ENCODE data around the gene API5.
A peak's percentile ranks its signal among the peaks of the same experiment; 100 is the strongest.
"Not testable (repeated sequence)": the region's sequence is repeated elsewhere in the genome, so short reads cannot be mapped to it uniquely, and the experiment has no call there.

API5 gene

DNA sequence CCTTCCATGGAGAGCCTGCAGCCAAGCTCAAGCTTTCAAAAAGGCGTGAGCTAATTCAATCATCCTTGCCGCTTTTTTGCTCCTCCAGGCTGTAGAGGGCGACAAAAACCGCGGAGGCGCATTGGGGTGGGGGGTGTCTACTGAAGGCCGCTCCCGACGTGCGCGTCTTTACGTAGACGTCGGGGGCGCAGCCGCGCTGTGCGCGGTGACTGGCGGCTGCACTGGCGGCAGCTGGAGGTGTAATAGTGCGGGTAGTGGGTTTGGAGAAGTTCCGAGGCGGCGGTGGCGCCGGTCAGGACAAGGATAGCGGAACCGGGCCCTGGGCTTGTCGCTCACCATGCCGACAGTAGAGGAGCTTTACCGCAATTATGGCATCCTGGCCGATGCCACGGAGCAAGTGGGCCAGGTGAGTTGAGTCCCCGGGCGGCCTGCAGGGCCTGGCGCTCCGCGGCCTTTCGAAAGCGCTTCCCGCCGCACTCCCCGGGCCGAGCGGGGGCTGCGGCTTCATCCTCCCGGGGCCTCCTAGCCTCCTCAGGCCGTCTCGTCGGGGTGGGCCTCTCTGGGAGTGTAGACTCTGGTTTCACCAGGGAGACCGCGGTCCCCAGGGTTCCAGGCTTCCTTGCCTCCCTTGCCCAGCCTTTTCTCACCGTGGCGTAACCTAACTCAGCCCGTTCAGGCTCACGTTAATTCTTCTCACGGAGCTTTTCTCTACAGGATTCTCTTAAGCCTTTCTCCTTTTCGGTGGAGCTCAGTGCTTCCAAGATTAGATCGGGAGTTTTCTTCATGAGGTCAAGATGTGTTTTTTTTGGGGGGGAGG lies at the start of gene API5:
API5 (plus strand) TSS at position 206 of the 817 bp plus-strand sequence; CDS start at position 338, 132 bp downstream.
- peak; percentile 85 to 92 for DNase-seq (ENCODE audit: low read depth in 1 of 2, low spot score in 1 of 2)

DNA sequence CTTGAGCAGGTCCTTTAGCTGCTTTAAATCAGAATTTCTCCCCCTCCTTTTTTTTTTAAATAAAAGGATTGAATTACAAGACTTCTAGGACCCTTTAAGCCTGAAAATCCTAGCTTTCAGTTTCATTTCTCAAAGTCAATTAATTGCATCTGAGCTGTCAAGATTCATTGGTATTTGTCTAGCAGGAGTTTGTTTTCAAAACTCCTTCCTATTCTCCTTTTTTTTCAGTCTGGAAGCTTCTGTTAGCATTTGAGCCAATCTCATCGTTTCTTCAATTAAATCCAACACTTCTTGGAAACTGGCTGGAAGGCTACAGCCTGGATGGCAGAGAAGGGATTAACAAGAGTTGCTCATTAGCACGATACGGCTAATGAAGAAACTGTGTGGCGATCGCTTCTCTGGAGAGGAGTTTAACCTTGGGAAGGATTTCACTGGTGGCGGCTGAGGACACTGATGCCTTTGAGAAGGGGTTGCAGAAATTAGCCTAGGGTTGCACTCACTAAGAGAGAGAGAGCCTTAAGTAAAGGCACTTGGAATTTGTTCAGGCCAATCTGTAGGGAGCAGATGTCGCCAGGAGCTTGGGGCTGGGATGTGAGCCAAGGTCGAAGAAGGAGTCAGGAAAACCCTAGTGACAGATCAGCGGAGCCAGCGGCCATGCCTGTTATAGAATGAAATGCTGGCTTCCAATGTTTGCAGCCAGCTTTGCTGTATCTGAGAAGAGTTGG lies 43.8 kb upstream of the API5 start:
- no peak for DNase-seq (ENCODE audit: low read depth in 1 of 2, low spot score in 1 of 2)

DNA sequence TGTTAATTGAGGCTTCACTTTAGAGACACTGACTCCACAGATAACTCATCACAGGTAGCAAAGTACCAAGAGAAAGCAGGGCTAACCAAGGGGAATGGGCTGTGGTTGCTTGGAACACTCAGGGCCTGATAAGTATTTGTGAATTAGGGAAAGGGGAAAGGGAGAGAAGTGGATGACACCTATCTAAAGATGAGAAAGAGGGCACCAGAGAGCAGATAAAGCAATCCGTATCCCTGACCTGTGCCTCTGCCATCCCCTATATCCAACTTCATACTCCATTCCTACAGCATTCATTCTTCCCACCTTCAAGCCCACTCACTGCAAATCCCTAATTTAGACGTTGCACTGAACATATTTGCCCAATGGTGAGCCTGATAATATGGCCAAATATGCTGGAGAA lies 43.0 kb upstream of the API5 start:
- no peak for DNase-seq (ENCODE audit: low read depth in 1 of 2, low spot score in 1 of 2)

DNA sequence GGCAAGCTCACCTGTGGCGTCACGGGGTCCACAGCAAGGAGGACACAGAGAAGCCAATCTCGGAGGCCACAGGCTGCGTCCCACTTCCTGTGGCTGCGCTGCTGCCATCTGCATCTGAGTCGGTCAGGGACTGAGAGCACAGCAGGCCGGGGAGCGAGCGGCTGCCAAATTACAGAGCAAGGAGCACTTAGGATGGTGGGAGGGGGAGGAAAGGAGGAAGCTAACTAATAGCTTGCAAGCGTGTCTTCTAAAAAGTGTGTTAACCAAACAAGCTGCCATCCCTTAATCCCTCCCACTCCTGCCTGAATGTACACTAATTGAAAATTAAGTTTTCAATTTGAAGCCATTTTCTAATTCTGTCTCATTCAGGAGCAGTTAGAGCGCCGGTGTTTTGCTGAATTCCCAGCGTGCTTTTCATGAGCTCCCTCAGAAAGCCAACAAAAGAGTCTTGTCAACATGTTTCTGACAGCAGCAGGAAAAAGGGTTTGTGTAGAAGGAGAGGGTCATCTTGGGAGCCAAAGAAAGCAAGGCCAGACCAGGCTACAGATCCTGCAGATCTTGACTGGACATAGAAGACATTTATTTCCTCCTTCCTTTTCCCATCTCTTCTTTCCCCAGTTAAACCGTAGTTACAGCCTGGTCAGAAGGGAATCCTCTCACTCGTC lies 42.4 kb upstream of the API5 start:
- no peak for DNase-seq (ENCODE audit: low read depth in 1 of 2, low spot score in 1 of 2)

DNA sequence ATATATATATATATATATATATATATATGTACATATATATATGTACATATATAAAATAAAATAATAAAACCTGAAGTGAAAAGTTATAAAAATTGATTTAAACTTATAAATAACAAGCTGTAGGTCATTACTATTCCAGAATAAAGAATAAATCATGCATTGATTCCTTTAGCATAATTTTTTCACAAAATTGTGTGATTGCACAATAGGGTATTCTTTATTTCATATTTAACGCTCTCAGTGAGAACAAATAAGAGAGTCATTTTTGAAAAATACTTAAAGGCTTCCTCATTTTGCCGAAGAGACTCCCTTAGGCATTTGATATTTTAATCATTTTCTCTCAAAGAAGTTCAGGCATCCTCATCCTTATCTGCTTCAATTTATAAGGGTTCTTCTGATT lies 41.3 kb upstream of the API5 start:
- DNase-seq (ENCODE audit: low read depth in 1 of 2, low spot score in 1 of 2): no peak

DNA sequence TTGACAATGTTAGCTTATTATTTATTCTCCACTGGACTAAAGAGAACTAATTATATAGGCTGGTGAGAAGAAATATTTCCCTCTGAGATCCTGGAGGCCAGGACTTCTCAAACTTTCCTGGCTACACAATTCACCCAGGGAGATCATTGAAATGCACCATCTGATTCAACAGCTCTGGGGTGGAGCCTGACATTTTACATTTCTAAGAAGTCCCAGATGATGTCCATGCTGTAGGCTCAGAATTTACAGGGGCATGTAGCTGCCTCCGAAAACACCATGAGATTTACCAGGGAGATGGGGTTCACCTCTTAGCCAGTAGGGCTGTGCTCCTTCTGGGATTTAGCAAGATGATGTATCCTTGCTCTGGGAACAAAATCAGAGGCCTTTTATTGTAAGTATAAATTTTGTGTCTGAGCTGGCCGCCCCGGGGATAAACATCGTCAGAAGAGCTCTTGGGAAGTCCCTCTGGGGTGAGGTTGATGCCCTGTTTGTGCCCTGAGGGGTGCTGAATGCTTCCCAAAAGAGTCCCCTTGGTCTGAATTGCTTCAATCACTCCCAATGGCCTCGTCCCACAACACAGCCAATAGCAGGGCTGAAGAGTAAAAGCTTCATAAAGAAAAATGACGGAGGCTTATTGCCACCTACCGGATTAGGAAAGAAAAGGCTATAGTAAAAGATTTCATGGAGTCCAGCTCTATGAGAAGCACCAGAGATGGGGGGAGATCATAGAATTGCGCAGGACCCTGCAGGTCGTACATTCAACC lies 33.4 kb upstream of the API5 start:
- no peak for DNase-seq (ENCODE audit: low read depth in 1 of 2, low spot score in 1 of 2)

DNA sequence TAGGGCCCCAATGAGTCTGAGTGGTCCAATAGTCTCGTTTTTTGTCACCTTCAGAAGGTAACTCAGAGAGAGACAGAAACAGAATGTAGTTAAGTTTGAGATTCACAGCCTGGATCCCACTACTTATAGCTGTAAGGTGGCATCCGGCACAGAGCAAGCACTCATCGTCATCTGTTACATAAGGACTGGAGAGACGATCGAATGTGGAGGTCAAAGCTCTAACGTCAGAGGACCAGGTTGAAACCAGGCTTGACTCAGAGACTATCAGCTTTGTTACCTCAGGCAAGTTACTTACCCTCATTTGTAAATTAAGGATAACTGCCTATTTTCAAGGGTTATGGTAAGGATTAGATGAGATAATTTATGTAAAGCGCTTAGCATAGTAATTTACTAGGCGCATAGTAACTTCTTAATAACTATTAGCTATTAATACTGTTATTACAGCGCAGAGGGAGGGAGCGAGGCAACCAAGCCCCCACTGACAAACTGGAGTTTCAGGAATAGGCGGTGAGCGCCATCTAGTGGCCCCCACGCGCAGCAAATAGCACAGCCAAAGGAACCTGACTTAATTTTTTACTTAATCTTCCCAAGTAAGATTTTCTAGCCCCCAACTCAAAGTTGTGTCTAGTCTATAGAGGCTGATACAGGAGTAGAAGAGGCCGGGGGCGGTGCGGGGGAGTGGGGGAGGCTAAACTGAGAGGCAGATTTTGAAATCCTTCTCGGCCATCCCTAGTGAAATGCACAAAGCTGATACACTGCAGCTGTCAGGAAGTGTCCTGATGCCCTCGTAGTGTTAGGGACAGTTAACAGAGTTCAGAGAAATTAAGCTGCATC lies 29.0 kb upstream of the API5 start:
- peak; percentile 3 to 19 for DNase-seq (ENCODE audit: low read depth in 1 of 2, low spot score in 1 of 2)

DNA sequence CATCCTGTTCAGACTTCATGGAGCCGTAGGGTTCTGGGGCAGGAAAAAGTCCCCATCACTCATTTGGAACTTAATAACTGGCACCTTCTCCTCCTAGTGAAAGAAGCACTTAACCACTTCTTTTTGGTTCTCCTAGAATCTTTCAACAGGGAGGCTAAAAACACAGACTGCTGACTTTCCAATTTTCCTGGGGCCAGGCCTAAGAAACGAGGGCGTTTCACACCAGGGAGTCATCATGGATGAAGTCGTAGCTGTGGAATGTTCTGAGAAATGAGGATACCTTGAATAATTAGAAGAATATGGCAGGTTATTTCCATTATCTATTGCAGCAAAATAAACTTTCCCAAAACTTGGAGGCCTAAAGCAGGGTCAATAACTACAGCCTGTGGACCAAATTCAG lies 26.0 kb upstream of the API5 start:
- no peak for DNase-seq (ENCODE audit: low read depth in 1 of 2, low spot score in 1 of 2)

DNA sequence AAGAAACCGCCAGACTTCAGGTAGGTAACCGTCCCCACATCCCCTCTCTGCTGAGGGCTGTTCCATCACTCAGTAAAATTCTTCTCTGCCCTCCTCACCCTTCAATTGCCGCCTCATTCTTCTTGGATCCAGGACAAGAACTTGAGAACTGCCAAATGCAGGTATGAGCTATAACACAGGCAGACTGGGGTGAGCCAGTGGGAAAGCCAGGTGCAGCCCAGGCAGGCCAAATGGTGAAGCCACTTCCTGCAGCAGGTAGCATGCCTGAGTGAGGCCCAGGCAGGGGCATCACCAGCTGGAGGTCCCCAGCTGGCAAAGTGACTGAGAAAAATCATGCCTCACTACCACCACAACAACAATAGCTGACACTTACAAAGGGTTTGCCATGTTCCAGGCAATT lies 22.4 kb upstream of the API5 start:
- DNase-seq (ENCODE audit: low read depth in 1 of 2, low spot score in 1 of 2): no peak

DNA sequence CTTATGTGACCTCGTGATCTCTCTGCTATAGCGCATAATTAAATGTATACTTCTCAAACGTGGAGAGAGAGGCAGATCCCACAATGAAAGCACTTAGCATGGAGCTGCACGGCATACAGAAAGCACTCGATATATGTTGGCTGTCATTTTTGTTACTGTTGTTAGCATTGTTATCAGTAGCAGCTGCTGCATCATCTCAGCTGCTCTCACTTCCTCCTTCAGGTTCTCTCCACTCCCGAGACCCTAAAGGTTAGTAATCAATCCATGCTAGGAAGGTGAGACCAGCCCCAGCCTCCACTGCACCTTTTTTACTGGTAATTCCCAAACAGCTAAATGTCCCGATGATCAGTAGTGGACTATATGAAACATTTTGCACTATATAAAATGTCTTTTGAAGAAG lies 13.4 kb upstream of the API5 start:
- no peak for DNase-seq (ENCODE audit: low read depth in 1 of 2, low spot score in 1 of 2)

DNA sequence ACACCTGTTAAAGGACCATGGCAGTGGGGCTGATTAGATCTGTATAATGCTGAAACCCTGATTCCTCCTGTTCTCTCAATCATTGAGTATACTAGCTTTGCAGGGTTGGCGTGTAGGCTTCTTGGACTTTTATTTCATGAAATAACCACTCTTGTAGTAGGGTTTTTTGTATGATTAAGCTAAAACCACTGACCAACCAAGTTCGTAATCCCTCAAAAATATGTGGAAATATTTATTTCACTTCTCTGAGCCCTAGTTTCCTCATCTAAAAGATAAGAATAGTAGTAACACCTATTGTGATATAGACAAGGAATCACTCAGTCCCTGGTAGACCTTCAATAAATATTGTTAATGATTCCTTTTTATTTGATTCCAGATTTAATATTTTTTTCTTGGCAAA lies 4.2 kb downstream of the API5 start:
- no peak for DNase-seq (ENCODE audit: low read depth in 1 of 2, low spot score in 1 of 2)

DNA sequence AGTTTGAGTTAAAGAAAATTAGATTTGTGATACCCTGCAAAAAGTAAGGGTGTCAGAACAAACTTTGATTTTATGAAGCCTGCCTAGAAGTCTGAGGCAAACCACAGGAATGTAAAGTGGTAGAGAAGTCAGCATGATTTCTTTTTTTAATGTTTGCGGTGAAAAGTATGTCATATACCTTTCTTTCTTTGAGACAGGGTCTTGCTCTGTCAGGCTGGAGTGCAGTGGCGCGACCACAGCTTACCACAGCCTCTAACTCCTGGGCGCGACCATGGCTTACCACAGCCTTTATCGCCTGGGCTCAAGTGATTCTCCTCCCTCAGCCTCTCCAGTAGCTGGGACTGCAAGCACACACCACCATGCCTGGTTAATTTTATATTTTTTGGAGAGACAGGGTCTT lies 4.7 kb downstream of the API5 start:
- DNase-seq (ENCODE audit: low read depth in 1 of 2, low spot score in 1 of 2): no peak

DNA sequence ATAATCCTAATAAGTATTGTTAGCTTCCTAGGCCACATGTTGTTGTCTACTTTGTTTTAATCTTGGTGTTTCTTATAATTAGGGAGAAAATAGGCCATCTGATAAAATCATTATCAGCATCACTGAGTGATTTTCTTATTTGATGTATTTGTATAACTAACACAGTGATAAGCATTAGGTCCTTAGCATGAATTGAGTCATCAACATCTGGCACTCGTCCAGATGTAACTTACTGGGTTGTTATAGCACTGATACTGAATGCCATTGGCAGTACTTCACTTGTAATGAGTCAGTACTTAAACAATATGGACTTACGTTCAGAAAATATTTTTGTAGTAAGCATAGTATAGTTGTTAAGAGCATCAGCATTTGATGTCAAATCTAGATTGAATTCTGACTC lies 16.2 kb downstream of the API5 start:
- DNase-seq (ENCODE audit: low read depth in 1 of 2, low spot score in 1 of 2): no peak

DNA sequence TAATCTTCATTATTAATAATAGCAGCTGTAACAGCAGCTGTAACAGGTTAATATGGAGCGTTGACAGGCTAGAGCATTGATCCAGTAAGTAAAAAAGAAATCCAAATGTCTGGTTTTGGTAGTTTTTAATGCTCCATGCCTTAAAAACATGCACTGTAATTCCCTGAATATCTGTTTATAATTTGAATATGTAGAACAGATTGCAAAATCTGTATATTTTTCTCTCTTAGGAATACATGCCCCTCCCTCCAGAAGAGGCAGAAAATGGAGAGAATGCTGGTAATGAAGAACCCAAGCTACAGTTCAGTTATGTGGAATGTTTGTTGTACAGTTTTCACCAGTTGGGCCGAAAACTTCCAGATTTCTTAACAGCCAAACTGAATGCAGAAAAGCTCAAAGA lies 16.7 kb downstream of the API5 start:
- DNase-seq (ENCODE audit: low read depth in 1 of 2, low spot score in 1 of 2): no peak

DNA sequence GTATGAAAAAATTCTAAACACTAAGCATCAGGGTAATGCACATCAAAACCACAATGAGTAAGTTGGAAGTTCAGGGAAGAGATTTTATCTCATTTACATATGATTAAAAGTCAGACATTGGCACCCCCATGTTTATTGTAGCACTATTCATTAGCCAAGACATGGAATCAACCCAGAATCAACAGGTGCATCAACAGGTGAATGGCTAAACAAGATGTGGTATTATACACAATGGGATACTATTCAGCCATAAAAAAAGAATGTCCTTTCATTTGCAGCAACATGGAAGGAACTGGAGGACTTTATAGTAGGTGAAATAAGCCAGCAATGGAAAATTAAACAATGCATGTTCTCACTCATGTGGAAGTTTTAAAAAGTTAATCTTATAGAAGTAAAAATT lies 29.4 kb downstream of the API5 start:
- DNase-seq (ENCODE audit: low read depth in 1 of 2, low spot score in 1 of 2): no peak

DNA sequence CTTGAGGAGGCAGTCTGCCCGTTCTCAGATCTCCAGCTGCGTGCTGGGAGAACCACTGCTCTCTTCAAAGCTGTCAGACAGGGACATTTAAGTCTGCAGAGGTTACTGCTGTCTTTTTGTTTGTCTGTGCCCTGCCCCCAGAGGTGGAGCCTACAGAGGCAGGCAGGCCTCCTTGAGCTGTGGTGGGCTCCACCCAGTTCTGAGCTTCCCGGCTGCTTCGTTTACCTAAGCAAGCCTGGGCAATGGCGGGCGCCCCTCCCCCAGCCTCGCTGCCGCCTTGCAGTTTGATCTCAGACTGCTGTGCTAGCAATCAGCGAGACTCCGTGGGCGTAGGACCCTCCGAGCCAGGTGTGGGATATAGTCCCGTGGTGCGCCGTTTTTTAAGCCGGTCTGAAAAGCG lies 39.6 kb downstream of the API5 start:
- DNase-seq (ENCODE audit: low read depth in 1 of 2, low spot score in 1 of 2): not testable (repeated sequence)

DNA sequence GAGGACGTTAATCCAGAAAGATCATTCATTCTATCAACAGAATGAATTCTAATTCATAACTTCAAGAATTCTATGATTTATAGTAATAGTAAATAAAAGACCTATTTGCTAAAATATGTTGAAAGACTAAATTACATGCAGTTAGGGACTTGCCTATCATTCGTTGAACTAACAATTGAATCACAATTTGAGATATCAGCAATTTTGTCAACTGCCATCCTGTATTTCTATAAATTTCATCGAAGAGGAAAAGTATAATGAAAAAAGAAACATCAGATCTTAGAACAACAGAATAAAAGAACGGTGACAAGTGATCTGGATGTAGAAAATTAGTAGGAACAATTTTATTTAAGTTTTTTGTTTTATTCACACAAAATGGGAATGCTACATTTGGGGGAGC lies 42.5 kb downstream of the API5 start:
- DNase-seq (ENCODE audit: low read depth in 1 of 2, low spot score in 1 of 2): no peak

DNA sequence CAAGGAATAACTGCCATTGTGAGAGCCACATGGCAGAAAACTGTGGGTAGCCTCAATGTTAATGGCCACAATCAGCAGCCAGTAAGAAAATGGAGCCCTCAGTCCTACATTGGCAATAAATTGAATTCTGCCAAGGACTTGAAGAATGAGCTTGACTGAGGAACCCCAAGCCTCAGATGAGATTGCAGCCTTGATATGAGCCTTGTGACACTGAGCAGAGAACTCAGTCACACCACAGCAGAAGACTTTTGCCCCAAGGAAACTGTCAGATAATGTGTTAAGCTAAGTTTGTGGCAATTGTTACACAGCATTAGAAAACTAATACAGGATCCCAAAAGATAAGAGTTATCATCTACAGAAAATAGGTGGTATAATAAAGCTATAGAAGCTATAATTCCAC lies 44.5 kb downstream of the API5 start:
- no peak for DNase-seq (ENCODE audit: low read depth in 1 of 2, low spot score in 1 of 2)

DNA sequence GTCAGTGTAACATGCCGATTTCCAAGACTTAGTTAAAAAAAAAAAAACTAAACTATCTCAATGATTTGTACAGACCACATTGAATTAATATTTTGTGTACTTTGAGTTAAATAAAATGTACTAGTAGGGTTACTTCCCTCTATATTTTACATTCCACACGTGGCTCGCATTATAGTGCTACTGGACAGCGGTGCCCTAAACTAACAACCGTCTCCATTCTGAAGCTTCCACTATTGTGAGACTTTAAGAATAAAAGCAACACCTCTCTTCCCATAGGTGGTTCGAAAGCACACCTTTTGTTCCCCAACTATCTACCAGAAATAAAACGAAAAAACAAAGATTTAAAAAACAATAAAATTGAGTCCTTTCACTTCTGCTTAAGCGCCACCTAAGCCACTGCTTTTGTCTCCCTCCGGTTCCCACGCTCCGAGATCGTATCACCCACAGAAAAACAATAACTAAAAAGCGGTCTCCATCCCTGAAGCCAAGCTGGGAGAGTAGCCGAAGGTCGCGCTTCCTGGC lies 46.5 kb downstream of the API5 start:
- DNase-seq (ENCODE audit: low read depth in 1 of 2, low spot score in 1 of 2): no peak

DNA sequence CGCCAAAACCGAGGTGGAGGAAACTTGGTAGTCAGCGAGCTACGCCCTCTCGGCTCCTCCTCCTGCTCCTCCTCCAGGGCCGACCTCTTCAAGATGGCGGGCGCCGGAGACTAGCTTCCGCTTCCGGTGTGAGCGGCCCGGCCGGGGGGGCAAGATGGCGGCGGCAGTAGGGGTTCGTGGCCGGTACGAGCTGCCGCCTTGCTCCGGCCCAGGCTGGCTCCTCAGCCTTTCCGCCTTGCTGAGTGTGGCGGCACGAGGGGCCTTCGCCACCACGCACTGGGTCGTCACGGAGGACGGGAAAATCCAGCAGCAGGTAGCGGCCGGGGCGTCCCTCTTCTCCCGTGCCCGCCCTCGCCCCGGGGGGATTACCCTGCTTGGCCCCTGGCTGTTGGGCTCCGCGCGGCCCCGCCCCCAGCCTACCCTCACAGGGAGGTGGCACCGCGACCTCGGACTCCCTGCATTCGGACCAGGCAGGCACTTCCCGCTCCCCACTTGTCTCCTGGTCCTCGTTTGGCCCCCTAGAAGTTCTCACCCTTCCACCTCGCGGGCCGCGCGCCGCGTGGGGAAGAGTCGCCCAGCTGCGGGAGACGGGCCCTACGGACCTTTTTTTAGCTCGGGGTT lies 47.1 kb downstream of the API5 start, which contains the start of gene TTC17:
TTC17 (plus strand) TSS at position 120 of the 621 bp plus-strand sequence; CDS start at position 155, 35 bp downstream.
- peak; percentile 87 to 91 for DNase-seq (ENCODE audit: low read depth in 1 of 2, low spot score in 1 of 2)
